ENCODE data around the gene SLC13A3.
A peak's percentile ranks its signal among the peaks of the same experiment; 100 is the strongest.

SLC13A3 gene

GRCh38 chr20:46548688-46549087 lies 102.6 kb downstream of the SLC13A3 start:
- H3K27ac Mint-ChIP-seq = no peak overlapping the region
- no peak overlapping the region for H3K4me3 Mint-ChIP-seq
- no peaks in the 10 kb centered on the region for H3K9me3 Mint-ChIP-seq
- H3K36me3 Mint-ChIP-seq = no peaks in the 10 kb centered on the region
- no peak for ATAC-seq
- H3K4me1 Mint-ChIP-seq = peaks cover 37% of the 10 kb centered on the region
- no peaks in the 10 kb centered on the region for H3K27me3 Mint-ChIP-seq

GRCh38 chr20:46547995-46548394 lies 103.3 kb downstream of the SLC13A3 start:
- Mint-ChIP-seq H3K36me3 (no peaks in the 10 kb centered on the region), H3K9me3 (no peaks in the 10 kb centered on the region)
- ATAC-seq = no peak

GRCh38 chr20:46546936-46547335 lies 104.3 kb downstream of the SLC13A3 start:
- Mint-ChIP-seq H3K4me1 (peaks cover 22% of the 10 kb centered on the region), H3K4me3 (no peak overlapping the region), H3K36me3 (no peaks in the 10 kb centered on the region), H3K27ac (no peak overlapping the region), H3K9me3 (no peaks in the 10 kb centered on the region), H3K27me3 (peaks cover 10% of the 10 kb centered on the region)
- ATAC-seq = no peak

More at GRCh38 chr20:46547995-46548394, 103.3 kb downstream of the SLC13A3 start:
- H3K27me3 Mint-ChIP-seq = peaks cover 6% of the 10 kb centered on the region
- H3K4me1 Mint-ChIP-seq = peaks cover 32% of the 10 kb centered on the region
- no peak overlapping the region for H3K27ac Mint-ChIP-seq
- H3K4me3 Mint-ChIP-seq = no peak overlapping the region

- no peak overlapping the region for H3K27ac Mint-ChIP-seq
- H3K4me1 Mint-ChIP-seq = peaks cover 16% of the 10 kb centered on the region
- no peaks in the 10 kb centered on the region for H3K36me3 Mint-ChIP-seq
- no peak for ATAC-seq
- no peaks in the 10 kb centered on the region for H3K9me3 Mint-ChIP-seq
- H3K27me3 Mint-ChIP-seq = peaks cover 10% of the 10 kb centered on the region
- no peak overlapping the region for H3K4me3 Mint-ChIP-seq
These were observed 105.0 kb downstream of the SLC13A3 start for GRCh38 chr20:46546298-46546697.

GRCh38 chr20:46545827-46546138 lies 105.5 kb downstream of the SLC13A3 start:
- Mint-ChIP-seq H3K9me3 (no peaks in the 10 kb centered on the region), H3K27me3 (peaks cover 10% of the 10 kb centered on the region), H3K36me3 (no peaks in the 10 kb centered on the region), H3K4me1 (peaks cover 13% of the 10 kb centered on the region), H3K4me3 (no peak overlapping the region), H3K27ac (no peak overlapping the region)
- ATAC-seq = no peak

- H3K4me3 Mint-ChIP-seq = no peak overlapping the region
- H3K4me1 Mint-ChIP-seq = peaks cover 8% of the 10 kb centered on the region
- no peaks in the 10 kb centered on the region for H3K9me3 Mint-ChIP-seq
- H3K27me3 Mint-ChIP-seq = peaks cover 10% of the 10 kb centered on the region
- peak; percentile 74 for ATAC-seq
- H3K27ac Mint-ChIP-seq = no peak overlapping the region
- H3K36me3 Mint-ChIP-seq = no peaks in the 10 kb centered on the region
These were observed 106.0 kb downstream of the SLC13A3 start for GRCh38 chr20:46545077-46545826.

- ATAC-seq = no peak
- Mint-ChIP-seq H3K27me3 (peaks cover 10% of the 10 kb centered on the region), H3K9me3 (no peaks in the 10 kb centered on the region), H3K36me3 (no peaks in the 10 kb centered on the region), H3K4me3 (no peak overlapping the region), H3K27ac (no peak overlapping the region), H3K4me1 (peaks cover 8% of the 10 kb centered on the region)
These were observed 106.7 kb downstream of the SLC13A3 start for GRCh38 chr20:46544576-46544975.

GRCh38 chr20:46543959-46544358 lies 107.3 kb downstream of the SLC13A3 start:
- Mint-ChIP-seq H3K9me3 (no peaks in the 10 kb centered on the region), H3K4me3 (no peak overlapping the region), H3K27ac (no peak overlapping the region), H3K4me1 (peaks cover 8% of the 10 kb centered on the region), H3K36me3 (no peaks in the 10 kb centered on the region), H3K27me3 (peaks cover 15% of the 10 kb centered on the region)
- ATAC-seq = no peak

- no peak overlapping the region for H3K27ac Mint-ChIP-seq
- H3K4me1 Mint-ChIP-seq = peaks cover 8% of the 10 kb centered on the region
- no peak overlapping the region for H3K4me3 Mint-ChIP-seq
- H3K9me3 Mint-ChIP-seq = no peaks in the 10 kb centered on the region
- no peaks in the 10 kb centered on the region for H3K36me3 Mint-ChIP-seq
- peaks cover 24% of the 10 kb centered on the region for H3K27me3 Mint-ChIP-seq
- no peak for ATAC-seq
These were observed 108.2 kb downstream of the SLC13A3 start for GRCh38 chr20:46543033-46543432.

GRCh38 chr20:46541229-46541935 lies 109.9 kb downstream of the SLC13A3 start:
- Mint-ChIP-seq H3K9me3 (no peaks in the 10 kb centered on the region), H3K4me1 (peaks cover 8% of the 10 kb centered on the region), H3K27me3 (peaks cover 40% of the 10 kb centered on the region), H3K27ac (no peak overlapping the region), H3K4me3 (no peak overlapping the region), H3K36me3 (no peaks in the 10 kb centered on the region)
- ATAC-seq = no peak

- Mint-ChIP-seq H3K27me3 (peaks cover 42% of the 10 kb centered on the region), H3K9me3 (no peaks in the 10 kb centered on the region)
- ATAC-seq = no peak
These were observed 112.1 kb downstream of the SLC13A3 start for GRCh38 chr20:46539113-46539512.

GRCh38 chr20:46530640-46531039 lies 120.6 kb downstream of the SLC13A3 start:
- Mint-ChIP-seq H3K27ac (no peak overlapping the region), H3K9me3 (no peaks in the 10 kb centered on the region), H3K4me1 (no peaks in the 10 kb centered on the region), H3K27me3 (peaks cover 30% of the 10 kb centered on the region), H3K4me3 (no peak overlapping the region), H3K36me3 (no peaks in the 10 kb centered on the region)
- ATAC-seq = no peak

More at GRCh38 chr20:46539113-46539512, 112.1 kb downstream of the SLC13A3 start:
- H3K36me3 Mint-ChIP-seq = no peaks in the 10 kb centered on the region
- H3K4me3 Mint-ChIP-seq = no peak overlapping the region
- no peaks in the 10 kb centered on the region for H3K4me1 Mint-ChIP-seq
- H3K27ac Mint-ChIP-seq = no peak overlapping the region

- H3K9me3 Mint-ChIP-seq = no peaks in the 10 kb centered on the region
- H3K4me3 Mint-ChIP-seq = no peak overlapping the region
- H3K4me1 Mint-ChIP-seq = no peaks in the 10 kb centered on the region
- no peaks in the 10 kb centered on the region for H3K36me3 Mint-ChIP-seq
- H3K27ac Mint-ChIP-seq = no peak overlapping the region
- ATAC-seq = no peak
- peaks cover 40% of the 10 kb centered on the region for H3K27me3 Mint-ChIP-seq
These were observed 127.4 kb downstream of the SLC13A3 start for GRCh38 chr20:46523696-46524328.

GRCh38 chr20:46523108-46523507 lies 128.2 kb downstream of the SLC13A3 start:
- Mint-ChIP-seq H3K4me3 (no peak overlapping the region), H3K27ac (no peak overlapping the region), H3K9me3 (no peaks in the 10 kb centered on the region), H3K4me1 (no peaks in the 10 kb centered on the region), H3K27me3 (peaks cover 40% of the 10 kb centered on the region), H3K36me3 (no peaks in the 10 kb centered on the region)
- ATAC-seq = no peak

- no peak overlapping the region for H3K4me3 Mint-ChIP-seq
- peak; percentile 78 for ATAC-seq
These were observed 130.2 kb downstream of the SLC13A3 start for GRCh38 chr20:46520976-46521579.

More at GRCh38 chr20:46520976-46521579, 130.2 kb downstream of the SLC13A3 start:
- no peaks in the 10 kb centered on the region for H3K36me3 Mint-ChIP-seq
- H3K4me1 Mint-ChIP-seq = no peaks in the 10 kb centered on the region
- peaks cover 20% of the 10 kb centered on the region for H3K27me3 Mint-ChIP-seq
- H3K27ac Mint-ChIP-seq = no peak overlapping the region
- H3K9me3 Mint-ChIP-seq = no peaks in the 10 kb centered on the region

Data from stimulated activated memory B cell treated with anti-CD40 and anti-IgM and Interleukin-4, amounts not matched to agents 10 μg/mL and 1 μg/mL and 100 μg/mL, for 72 hours (primary cell).